Measurements from ENCODE around the gene KNDC1.
"Not testable (repeated sequence)": the region's sequence is repeated elsewhere in the genome, so short reads cannot be mapped to it uniquely, and the experiment has no call there.

The KNDC1 gene

GRCh38 chr10:133137486-133138145 is 22.4 kb upstream of the KNDC1 start:
- not testable (repeated sequence) for FAIRE-seq; DNase-seq (ENCODE audit: extremely low spot score, insufficient read length, low read depth)

- DNase-seq (ENCODE audit: extremely low spot score, insufficient read length, low read depth): no peak
- FAIRE-seq: no peak
Observed at GRCh38 chr10:133139551-133140065, 20.4 kb upstream of the KNDC1 start.

GRCh38 chr10:133140417-133141143 is 19.4 kb upstream of the KNDC1 start:
- FAIRE-seq (no peak), DNase-seq (ENCODE audit: extremely low spot score, insufficient read length, low read depth) (no peak)

- no peak for DNase-seq (ENCODE audit: extremely low spot score, insufficient read length, low read depth)
- no peak for FAIRE-seq
Observed at GRCh38 chr10:133141144-133141957, 18.7 kb upstream of the KNDC1 start.

GRCh38 chr10:133141958-133142340 is 18.1 kb upstream of the KNDC1 start:
- no peak for DNase-seq (ENCODE audit: extremely low spot score, insufficient read length, low read depth)
- no peak for FAIRE-seq

GRCh38 chr10:133142523-133143199 is 17.4 kb upstream of the KNDC1 start:
- FAIRE-seq (no peak), DNase-seq (ENCODE audit: extremely low spot score, insufficient read length, low read depth) (no peak)

- FAIRE-seq: no peak
- DNase-seq (ENCODE audit: extremely low spot score, insufficient read length, low read depth): no peak
Observed at GRCh38 chr10:133143200-133143533, 16.9 kb upstream of the KNDC1 start.

GRCh38 chr10:133143546-133143945 is 16.5 kb upstream of the KNDC1 start:
- FAIRE-seq (no peak), DNase-seq (ENCODE audit: extremely low spot score, insufficient read length, low read depth) (no peak)

- FAIRE-seq: no peak
Observed at GRCh38 chr10:133144771-133145170, 15.2 kb upstream of the KNDC1 start.

GRCh38 chr10:133150226-133150625 is 9.8 kb upstream of the KNDC1 start:
- DNase-seq (ENCODE audit: extremely low spot score, insufficient read length, low read depth) (no peak), FAIRE-seq (no peak)

More at GRCh38 chr10:133144771-133145170, 15.2 kb upstream of the KNDC1 start:
- no peak for DNase-seq (ENCODE audit: extremely low spot score, insufficient read length, low read depth)

GRCh38 chr10:133150656-133151055 is 9.4 kb upstream of the KNDC1 start:
- DNase-seq (ENCODE audit: extremely low spot score, insufficient read length, low read depth): no peak
- FAIRE-seq: no peak

GRCh38 chr10:133151071-133151470 is 8.9 kb upstream of the KNDC1 start:
- not testable (repeated sequence) for FAIRE-seq; DNase-seq (ENCODE audit: extremely low spot score, insufficient read length, low read depth)

GRCh38 chr10:133151543-133151972 is 8.5 kb upstream of the KNDC1 start:
- DNase-seq (ENCODE audit: extremely low spot score, insufficient read length, low read depth): no peak
- no peak for FAIRE-seq

GRCh38 chr10:133154411-133154810 is 5.6 kb upstream of the KNDC1 start:
- DNase-seq (ENCODE audit: extremely low spot score, insufficient read length, low read depth) (no peak), FAIRE-seq (no peak)

- FAIRE-seq (no peak), DNase-seq (ENCODE audit: extremely low spot score, insufficient read length, low read depth) (no peak)
Observed at GRCh38 chr10:133154996-133155778, 4.8 kb upstream of the KNDC1 start.

GRCh38 chr10:133156674-133157579 is 3.1 kb upstream of the KNDC1 start:
- no peak for FAIRE-seq
- no peak for DNase-seq (ENCODE audit: extremely low spot score, insufficient read length, low read depth)

GRCh38 chr10:133157662-133158436 is 2.2 kb upstream of the KNDC1 start:
- DNase-seq (ENCODE audit: extremely low spot score, insufficient read length, low read depth) (no peak), FAIRE-seq (no peak)

GRCh38 chr10:133158437-133158755 is 1.6 kb upstream of the KNDC1 start:
- no peak for DNase-seq (ENCODE audit: extremely low spot score, insufficient read length, low read depth)
- no peak for FAIRE-seq
